Measurements from ENCODE around the gene ACADL. TPM values are rescaled to one million over a fixed set of nuclear protein-coding genes. Genes with fewer than 3 reads are reported as not detected.
"Not testable (repeated sequence)": the region's sequence is repeated elsewhere in the genome, so short reads cannot be mapped to it uniquely, and the experiment has no call there.

ACADL gene
- total RNA-seq, 1 donor from 2014 or later = not detected

- no peak for DNase-seq (ENCODE audit: extremely low read depth, low read depth, low spot score)
These were observed 21.7 kb downstream of the ACADL start for GRCh38 chr2:210203558-210203957.

GRCh38 chr2:210203147-210203546 is 22.1 kb downstream of the ACADL start:
- no peak for DNase-seq (ENCODE audit: extremely low read depth, low read depth, low spot score)

- DNase-seq (ENCODE audit: extremely low read depth, low read depth, low spot score) = no peak
These were observed 25.4 kb downstream of the ACADL start for GRCh38 chr2:210199854-210200253.

- no peak for DNase-seq (ENCODE audit: extremely low read depth, low read depth, low spot score)
These were observed 26.0 kb downstream of the ACADL start for GRCh38 chr2:210199186-210199765.

GRCh38 chr2:210198326-210198725 is 26.9 kb downstream of the ACADL start:
- DNase-seq (ENCODE audit: extremely low read depth, low read depth, low spot score) = no peak

GRCh38 chr2:210197720-210198119 is 27.5 kb downstream of the ACADL start:
- no peak for DNase-seq (ENCODE audit: extremely low read depth, low read depth, low spot score)

GRCh38 chr2:210195101-210195852 is 30.0 kb downstream of the ACADL start:
- DNase-seq (ENCODE audit: extremely low read depth, low read depth, low spot score) = peak; percentile 22

- no peak for DNase-seq (ENCODE audit: extremely low read depth, low read depth, low spot score)
These were observed 34.9 kb downstream of the ACADL start for GRCh38 chr2:210190345-210190744.

- no peak for DNase-seq (ENCODE audit: extremely low read depth, low read depth, low spot score)
These were observed 35.7 kb downstream of the ACADL start for GRCh38 chr2:210189452-210190138.

GRCh38 chr2:210188755-210189154 is 36.5 kb downstream of the ACADL start:
- DNase-seq (ENCODE audit: extremely low read depth, low read depth, low spot score) = no peak

GRCh38 chr2:210188190-210188589 is 37.1 kb downstream of the ACADL start:
- DNase-seq (ENCODE audit: extremely low read depth, low read depth, low spot score) = no peak

GRCh38 chr2:210183936-210184335 is 41.3 kb downstream of the ACADL start:
- not testable (repeated sequence) for DNase-seq (ENCODE audit: extremely low read depth, low read depth, low spot score)

GRCh38 chr2:210181606-210182088 is 43.6 kb downstream of the ACADL start:
- not testable (repeated sequence) for DNase-seq (ENCODE audit: extremely low read depth, low read depth, low spot score)

GRCh38 chr2:210181033-210181605 is 44.1 kb downstream of the ACADL start:
- not testable (repeated sequence) for DNase-seq (ENCODE audit: extremely low read depth, low read depth, low spot score)

GRCh38 chr2:210180477-210180876 is 44.8 kb downstream of the ACADL start:
- no peak for DNase-seq (ENCODE audit: extremely low read depth, low read depth, low spot score)

- DNase-seq (ENCODE audit: extremely low read depth, low read depth, low spot score) = no peak
These were observed 45.8 kb downstream of the ACADL start for GRCh38 chr2:210179351-210179990.

- DNase-seq (ENCODE audit: extremely low read depth, low read depth, low spot score) = no peak
These were observed 47.5 kb downstream of the ACADL start for GRCh38 chr2:210177769-210178168.

GRCh38 chr2:210177115-210177514 is 48.1 kb downstream of the ACADL start:
- not testable (repeated sequence) for DNase-seq (ENCODE audit: extremely low read depth, low read depth, low spot score)

GRCh38 chr2:210174086-210174485 is 51.2 kb downstream of the ACADL start:
- no peak for DNase-seq (ENCODE audit: extremely low read depth, low read depth, low spot score)

- no peak for DNase-seq (ENCODE audit: extremely low read depth, low read depth, low spot score)
These were observed 53.0 kb downstream of the ACADL start for GRCh38 chr2:210172219-210172575.

Measured in glomerular endothelial cell (primary cell).